Measurements from ENCODE around the gene EFNA5. TPM values are rescaled to one million over a fixed set of nuclear protein-coding genes. Genes with fewer than 3 reads are reported as not detected.

The EFNA5 gene
- total and polyA plus RNA-seq, 2 of the 8 experiments (the other 6 are each of a cell fraction or from before 2014, with no cell fraction given): 9.6 to 21.8 TPM

DNA sequence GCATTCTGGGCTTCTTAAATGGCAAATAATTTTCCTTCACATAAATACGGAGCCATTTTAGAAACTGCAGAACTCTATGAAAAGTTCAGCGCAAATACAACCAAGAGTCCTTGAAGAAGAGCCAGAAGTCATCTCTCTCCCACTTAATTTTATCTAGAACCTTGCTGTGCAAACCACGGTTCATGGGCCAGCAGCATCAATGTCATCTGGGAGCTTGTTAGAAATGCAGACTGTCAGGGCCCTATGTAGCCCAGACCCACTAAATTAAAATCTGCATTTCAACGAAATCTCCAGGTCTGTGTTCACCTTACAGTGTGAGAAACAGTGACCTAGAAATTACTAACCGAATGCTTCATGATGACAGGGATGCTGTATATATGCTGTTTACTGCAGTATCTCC is 12.2 kb downstream of the EFNA5 start:
- Histone ChIP-seq H3K27ac (ENCODE audit: low read depth, low read length) (no peak overlapping the region), H4K8ac (ENCODE audit: extremely low read depth, insufficient read depth, low read length) (no peak overlapping the region), H4K5ac (ENCODE audit: insufficient read length, low read depth, low read length) (no peak overlapping the region), H3K79me1 (ENCODE audit: low read depth, low read length) (peaks cover 2% of the 10 kb centered on the region), H2BK5ac (ENCODE audit: low read depth, low read length) (no peak overlapping the region), H3K14ac (ENCODE audit: insufficient read length) (no peak overlapping the region), H3K23me2 (ENCODE audit: low read depth, low read length) (no peaks in the 10 kb centered on the region), H3K4me3 (ENCODE audit: extremely low read depth in 1 of 4, insufficient read depth in 2 of 4, low read depth in 3 of 4, low read length in 4 of 4) (no peak overlapping the region), H4K91ac (replicated peaks; ENCODE audit: insufficient read length, low read length) (no peak overlapping the region), H3K4me1 (replicated peaks in 1 of 4; ENCODE audit: control insufficient read depth in 3 of 4, insufficient read depth in 4 of 4, low read length in 3 of 4) (peaks cover 0 to 9% (median 1%) of the 10 kb centered on the region in 4 experiments; a peak in 3 of 7 replicates), H3K23ac (ENCODE audit: insufficient read length) (no peak overlapping the region), H2BK15ac (ENCODE audit: low read length) (no peak overlapping the region), H2AK5ac (ENCODE audit: low read depth, low read length) (no peak overlapping the region), H3K36me3 (ENCODE audit: control insufficient read depth in 2 of 4, insufficient read depth in 4 of 4, low read length in 3 of 4) (peaks cover 0 to 3% (median 0%) of the 10 kb centered on the region in 4 experiments; a peak in 1 of 8 replicates), H3K4me2 (ENCODE audit: insufficient read depth in 1 of 2, low read depth in 2 of 2, low read length in 2 of 2) (no peak overlapping the region), H2BK120ac (replicated peaks; ENCODE audit: low read depth, low read length) (no peak overlapping the region), H3K56ac (replicated peaks; ENCODE audit: insufficient read length, low read depth, low read length) (no peak overlapping the region), H3K18ac (ENCODE audit: extremely low read depth, low read length) (no peak overlapping the region), H3K9ac (replicated peaks in 1 of 4; ENCODE audit: extremely low read depth in 1 of 4, low read depth in 3 of 4, low read length in 3 of 4) (no peak overlapping the region), H4K20me1 (replicated peaks in 1 of 2; ENCODE audit: control insufficient read depth in 1 of 2, insufficient read depth in 2 of 2, low read length in 2 of 2) (no peaks in the 10 kb centered on the region), H2BK12ac (ENCODE audit: low read depth, low read length) (no peak overlapping the region), H2BK20ac (ENCODE audit: low read length) (no peak overlapping the region), H3K27me3 (replicated peaks in 1 of 4; ENCODE audit: control insufficient read depth in 3 of 4, extremely low read depth in 1 of 4, insufficient read depth in 3 of 4, low read length in 3 of 4) (no peaks in the 10 kb centered on the region), H3K4ac (replicated peaks; ENCODE audit: insufficient read length, low read depth, low read length) (no peak overlapping the region), H2AFZ (ENCODE audit: low read length) (no peak overlapping the region), H3K9me3 (ENCODE audit: insufficient read depth in 2 of 2, low read depth in 1 of 2, low read length in 1 of 2) (no peaks in the 10 kb centered on the region), H3K79me2 (ENCODE audit: control insufficient read depth in 1 of 2, insufficient read depth in 2 of 2, low read length in 2 of 2) (peaks cover 0 to 52% of the 10 kb centered on the region in 2 experiments; a peak in 3 of 4 replicates)
- TF ChIP-seq BACH1 (IDR thresholded peaks at IDR 0.05; ENCODE audit: low read length): no peak
- no peak for TF ChIP-seq SRF (IDR thresholded peaks at IDR 0.05; ENCODE audit: low read depth, low read length)
- no peak for TF ChIP-seq KDM4A (IDR thresholded peaks at IDR 0.05; ENCODE audit: low read depth, low read length, severe bottlenecking)
- no peak for TF ChIP-seq EP300 (IDR thresholded peaks at IDR 0.05; ENCODE audit: borderline replicate concordance in 1 of 2, low read depth in 2 of 2, low read length in 2 of 2)
- no peak for TF ChIP-seq RNF2 (IDR thresholded peaks at IDR 0.05; ENCODE audit: borderline replicate concordance, low read depth, low read length, missing control alignments, poor library complexity, severe bottlenecking)
- no peak for TF ChIP-seq CHD1 (IDR thresholded peaks at IDR 0.05; ENCODE audit: low read depth, low read length)
- TF ChIP-seq TAF1 (IDR thresholded peaks at IDR 0.05; ENCODE audit: low read depth, low read length): no peak
- CTCF ChIA-PET (ENCODE audit: partially characterized antibody): no interaction called here
- FAIRE-seq (no peak), DNase-seq (ENCODE audit: low read depth in 1 of 2, low spot score in 2 of 2) (no peak)
- 89% methylated on average over 5 of the region's 5 CpGs; no CpG with 5 or more reads in 1 of the 2 experiments for WGBS, 2 experiments (ENCODE audit: extremely low coverage in 1 of 2, insufficient coverage in 1 of 2, insufficient read length in 1 of 2, insufficient replicate concordance in 2 of 2, low coverage in 1 of 2, low lambda C conversion rate in 2 of 2, missing lambda C conversion rate in 1 of 2)
- POLR2A ChIA-PET (ENCODE audit: partially characterized antibody): interaction anchor here (1.5 kb wide), 1 partner anchor 11 kb away, joined by 3 read pairs; no protein-coding TSS in a partner anchor

Data from H1 (cell line).